ENCODE results near the gene FAM83E. TPM values are rescaled to one million over a fixed set of nuclear protein-coding genes. Genes with fewer than 3 reads are reported as not detected.

The FAM83E gene
- total and polyA plus RNA-seq, 2 of the 8 experiments (the other 6 are each of a cell fraction or from before 2014, with no cell fraction given) = 1.8 to 5.3 TPM

DNA sequence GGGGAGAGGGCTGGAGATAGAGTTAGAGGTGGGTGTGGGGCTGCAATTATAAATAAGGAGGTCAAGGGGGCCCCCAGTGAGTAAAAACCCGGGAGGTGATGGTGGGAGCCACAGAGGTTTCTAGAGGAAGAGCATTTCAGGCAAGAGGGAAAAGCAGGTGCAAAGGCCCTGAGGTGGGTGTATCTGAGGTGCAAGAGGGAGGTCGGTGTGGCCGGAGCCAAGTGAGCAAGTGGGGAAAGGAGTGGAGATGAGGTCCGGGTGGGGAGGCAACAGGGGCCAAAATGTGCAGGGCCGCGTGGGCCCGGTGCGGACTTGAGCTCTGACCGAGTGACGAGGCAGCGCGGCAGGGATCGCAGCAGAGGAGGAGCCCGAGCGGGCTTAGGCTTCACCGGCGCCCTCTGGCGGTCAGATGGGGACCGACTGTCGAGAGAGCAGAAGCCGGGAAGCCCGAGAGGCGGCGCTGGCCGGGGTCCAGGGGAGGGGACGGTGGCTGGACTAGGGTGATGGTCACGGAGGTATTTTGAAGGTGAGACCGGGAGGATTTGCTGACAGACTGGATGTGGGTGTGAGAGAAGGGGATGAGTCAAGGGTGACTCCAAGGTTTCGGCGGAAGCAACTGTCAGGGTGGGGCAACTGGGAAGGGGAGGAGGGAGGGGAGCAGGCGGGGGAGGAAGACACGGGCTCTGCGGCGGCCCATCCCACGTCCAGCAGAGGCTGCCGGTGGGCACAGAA lies 26.0 kb downstream of the FAM83E start:
- H2BK12ac ChIP-seq (ENCODE audit: low read depth, low read length) = peak overlapping the region; percentile 50; the same call in 1 of the 2 replicates
- H3K79me2 ChIP-seq (ENCODE audit: control insufficient read depth in 1 of 2, insufficient read depth in 2 of 2, low read length in 2 of 2) = no peaks in the 10 kb centered on the region
- H3K14ac ChIP-seq (ENCODE audit: insufficient read length) = no peak overlapping the region
- DNase-seq (ENCODE audit: low read depth in 1 of 2, low spot score in 2 of 2) = peak; percentile 79 to 99
- H4K8ac ChIP-seq (ENCODE audit: extremely low read depth, insufficient read depth, low read length) = peak overlapping the region; percentile 81; the same call in 1 of the 2 replicates
- H3K18ac ChIP-seq (ENCODE audit: extremely low read depth, low read length) = no peak overlapping the region; the same call in 1 of the 2 replicates
- peak overlapping the region; percentile 52; the same call in 1 of the 2 replicates for H2BK5ac ChIP-seq (ENCODE audit: low read depth, low read length)
- no peaks in the 10 kb centered on the region for H3K9me3 ChIP-seq (ENCODE audit: insufficient read depth in 2 of 2, low read depth in 1 of 2, low read length in 1 of 2)
- no peak overlapping the region for H3K23ac ChIP-seq (ENCODE audit: insufficient read length)
- peaks cover 0 to 7% (median 1%) of the 10 kb centered on the region in 4 experiments; a peak in 2 of 7 replicates for H3K27me3 ChIP-seq (replicated peaks in 1 of 4; ENCODE audit: control insufficient read depth in 3 of 4, extremely low read depth in 1 of 4, insufficient read depth in 3 of 4, low read length in 3 of 4)
- H3K79me1 ChIP-seq (ENCODE audit: low read depth, low read length) = no peaks in the 10 kb centered on the region
- H3K4me3 ChIP-seq (ENCODE audit: extremely low read depth in 1 of 4, insufficient read depth in 2 of 4, low read depth in 3 of 4, low read length in 4 of 4) = peak overlapping the region; percentile 29 to 58 (median 40); a peak in 7 of 8 replicates
- no peak overlapping the region for H3K27ac ChIP-seq (ENCODE audit: low read depth, low read length)
- H3K56ac ChIP-seq (replicated peaks; ENCODE audit: insufficient read length, low read depth, low read length) = no peak overlapping the region
- no peak for FAIRE-seq
- H2AK5ac ChIP-seq (ENCODE audit: low read depth, low read length) = no peak overlapping the region
- peak overlapping the region; percentile 57 to 87 for H3K4me2 ChIP-seq (ENCODE audit: insufficient read depth in 1 of 2, low read depth in 2 of 2, low read length in 2 of 2)
- WGBS, 2 experiments (ENCODE audit: extremely low coverage in 1 of 2, insufficient coverage in 1 of 2, insufficient read length in 1 of 2, insufficient replicate concordance in 2 of 2, low coverage in 1 of 2, low lambda C conversion rate in 2 of 2, missing lambda C conversion rate in 1 of 2) = 10% methylated on average over 28 of the region's 36 CpGs; no CpG with 5 or more reads in 1 of the 2 experiments
- peaks cover 0 to 7% (median 1%) of the 10 kb centered on the region in 4 experiments; a peak in 4 of 7 replicates for H3K4me1 ChIP-seq (replicated peaks in 1 of 4; ENCODE audit: control insufficient read depth in 3 of 4, insufficient read depth in 4 of 4, low read length in 3 of 4)
- no peak overlapping the region for H4K5ac ChIP-seq (ENCODE audit: insufficient read length, low read depth, low read length)
- CTCF ChIA-PET (ENCODE audit: partially characterized antibody) = interaction anchor here (0.6 to 16.8 kb wide), 21 partner anchors 8 to 570 kb away, joined by 3 to 353 read pairs (median 4); partner anchors contain the start of genes FAM83E, RPL18 and SPACA4
- H3K23me2 ChIP-seq (ENCODE audit: low read depth, low read length) = peaks cover 5% of the 10 kb centered on the region; the same call in 1 of the 2 replicates
- no peaks in the 10 kb centered on the region for H3K36me3 ChIP-seq (ENCODE audit: control insufficient read depth in 2 of 4, insufficient read depth in 4 of 4, low read length in 3 of 4)
- H2BK20ac ChIP-seq (ENCODE audit: low read length) = peak overlapping the region; percentile 61; the same call in 1 of the 2 replicates
- POLR2A ChIA-PET (ENCODE audit: partially characterized antibody) = interaction anchor here (0.6 to 16.9 kb wide), 8 partner anchors 13 to 371 kb away, joined by 3 to 175 read pairs (median 4); partner anchors contain the start of genes FAM83E, RPL18 and SPHK2
- no peaks in the 10 kb centered on the region for H4K20me1 ChIP-seq (replicated peaks in 1 of 2; ENCODE audit: control insufficient read depth in 1 of 2, insufficient read depth in 2 of 2, low read length in 2 of 2)
- H3K9ac ChIP-seq (replicated peaks in 1 of 4; ENCODE audit: extremely low read depth in 1 of 4, low read depth in 3 of 4, low read length in 3 of 4) = no peak overlapping the region
- peak overlapping the region; percentile 43; the same call in 1 of the 2 replicates for H2AFZ ChIP-seq (ENCODE audit: low read length)
- no peak overlapping the region for H2BK120ac ChIP-seq (replicated peaks; ENCODE audit: low read depth, low read length)
- H3K4ac ChIP-seq (replicated peaks; ENCODE audit: insufficient read length, low read depth, low read length) = no peak overlapping the region
- 0 out of 2 replicates have a peak overlapping the region, but pooled peaks have one; percentile 88 for H2BK15ac ChIP-seq (ENCODE audit: low read length)
- no peak overlapping the region for H4K91ac ChIP-seq (replicated peaks; ENCODE audit: insufficient read length, low read length)
- TF ChIP-seq, protein P1, sequence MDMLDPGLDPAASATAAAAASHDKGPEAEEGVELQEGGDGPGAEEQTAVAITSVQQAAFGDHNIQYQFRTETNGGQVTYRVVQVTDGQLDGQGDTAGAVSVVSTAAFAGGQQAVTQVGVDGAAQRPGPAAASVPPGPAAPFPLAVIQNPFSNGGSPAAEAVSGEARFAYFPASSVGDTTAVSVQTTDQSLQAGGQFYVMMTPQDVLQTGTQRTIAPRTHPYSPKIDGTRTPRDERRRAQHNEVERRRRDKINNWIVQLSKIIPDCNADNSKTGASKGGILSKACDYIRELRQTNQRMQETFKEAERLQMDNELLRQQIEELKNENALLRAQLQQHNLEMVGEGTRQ (IDR thresholded peaks at IDR 0.05; ENCODE audit: low read length) = peak; percentile 32; the same call in 1 of the 2 replicates
- TF ChIP-seq ZNF274 (IDR thresholded peaks at IDR 0.05; ENCODE audit: borderline replicate concordance, extremely low read depth, low read length) (no peak), POLR2A (IDR thresholded peaks at IDR 0.05; ENCODE audit: control extremely low read depth in 1 of 2, low read depth in 2 of 2, low read length in 2 of 2) (no peak), MAFK (IDR thresholded peaks at IDR 0.05; ENCODE audit: low read depth, low read length) (no peak), TAF7 (optimal IDR thresholded peaks at IDR 0.05; ENCODE audit: borderline replicate concordance, low read depth, low read length) (no peak), NANOG (IDR thresholded peaks at IDR 0.05; ENCODE audit: insufficient read depth, low read depth, low read length, poor library complexity, severe bottlenecking) (no peak), BRCA1 (IDR thresholded peaks at IDR 0.05; ENCODE audit: low read depth, low read length) (no peak)
- TF ChIP-seq, protein P2, sequence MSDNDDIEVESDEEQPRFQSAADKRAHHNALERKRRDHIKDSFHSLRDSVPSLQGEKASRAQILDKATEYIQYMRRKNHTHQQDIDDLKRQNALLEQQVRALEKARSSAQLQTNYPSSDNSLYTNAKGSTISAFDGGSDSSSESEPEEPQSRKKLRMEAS (IDR thresholded peaks at IDR 0.05) = peak; percentile 76
- TF ChIP-seq, protein P3, sequence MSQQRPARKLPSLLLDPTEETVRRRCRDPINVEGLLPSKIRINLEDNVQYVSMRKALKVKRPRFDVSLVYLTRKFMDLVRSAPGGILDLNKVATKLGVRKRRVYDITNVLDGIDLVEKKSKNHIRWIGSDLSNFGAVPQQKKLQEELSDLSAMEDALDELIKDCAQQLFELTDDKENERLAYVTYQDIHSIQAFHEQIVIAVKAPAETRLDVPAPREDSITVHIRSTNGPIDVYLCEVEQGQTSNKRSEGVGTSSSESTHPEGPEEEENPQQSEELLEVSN (IDR thresholded peaks at IDR 0.05) = peak; percentile 57; the same call in 1 of the 2 replicates
